GM12878 (cell line): Measurements from ENCODE around the gene GM2A. TPM values are rescaled to one million over a fixed set of nuclear protein-coding genes. Genes with fewer than 3 reads are reported as not detected.

Experiments used
- ATF3 ChIP-seq: IDR thresholded peaks from 2 replicates; pipeline ENCODE4 v1.6.1; 2011; ENCODE audit warnings: low read depth, mild to moderate bottlenecking, low read length, moderate library complexity, borderline replicate concordance; ENCODE audit errors: extremely low read depth
- ATF7 ChIP-seq: fragments of 450-650 bp; IDR thresholded peaks from 2 replicates; pipeline ENCODE4 v1.6.1; 2016; ENCODE audit warnings: low read depth, mild to moderate bottlenecking
- CBFB ChIP-seq: IDR thresholded peaks from 2 replicates; pipeline ENCODE4 v1.6.1; 2016; ENCODE audit warnings: antibody characterized with exemption, low read depth
- CHD1 ChIP-seq: IDR thresholded peaks from 2 replicates; pipeline ENCODE4 v1.6.1; 2012; ENCODE audit warnings: low read depth, low read length, improper control_type of control experiment
- CHD4 ChIP-seq: fragments of 200-600 bp; sonication (generic); IDR thresholded peaks from 2 replicates; pipeline ENCODE4 v1.6.1; 2016; ENCODE audit warnings: mild to moderate bottlenecking
- CREM ChIP-seq: IDR thresholded peaks from 2 replicates; pipeline ENCODE4 v1.6.1; 2014; ENCODE audit warnings: antibody characterized with exemption, low read depth
- GATAD2B ChIP-seq: fragments of 450-650 bp; conservative IDR thresholded peaks from 2 replicates; pipeline ENCODE4 v1.6.1; 2017; ENCODE audit warnings: low read depth, mild to moderate bottlenecking, moderate library complexity
- HDAC2 ChIP-seq: fragments of 200-600 bp; sonication (generic); IDR thresholded peaks from 2 replicates; pipeline ENCODE4 v1.6.1; 2017
- HDGF ChIP-seq: fragments of 450-650 bp; IDR thresholded peaks from 2 replicates; pipeline ENCODE4 v1.6.1; 2016; ENCODE audit warnings: antibody characterized with exemption
- MXI1 ChIP-seq: fragments of 150-350 bp; IDR thresholded peaks from 2 replicates; pipeline ENCODE4 v1.6.1; 2011; ENCODE audit warnings: low read depth, mild to moderate bottlenecking, inconsistent platforms, low read length, improper control_type of control experiment
- NBN ChIP-seq: fragments of 450-650 bp; IDR thresholded peaks from 2 replicates; pipeline ENCODE4 v1.6.1; 2016
- NRF1 ChIP-seq: conservative IDR thresholded peaks from 2 replicates; pipeline ENCODE4 v1.6.1; 2011; ENCODE audit warnings: mild to moderate bottlenecking, low read depth, low read length, improper control_type of control experiment
- PAX5 ChIP-seq: IDR thresholded peaks from 2 replicates; pipeline ENCODE4 v1.6.1; 2011; ENCODE audit warnings: low read depth, low read length, borderline replicate concordance
- POLR2AphosphoS2 ChIP-seq: IDR thresholded peaks from 2 replicates; pipeline ENCODE4 v1.6.1; 2011; ENCODE audit warnings: low read depth, mild to moderate bottlenecking, low read length, improper control_type of control experiment, moderate library complexity
- RAD21 ChIP-seq: IDR thresholded peaks from 2 replicates; pipeline ENCODE4 v1.6.1; 2011; ENCODE audit warnings: mild to moderate bottlenecking, low read depth, low read length, moderate library complexity; ENCODE audit not compliant: insufficient read depth
- SIX5 ChIP-seq: IDR thresholded peaks from 2 replicates; pipeline ENCODE4 v1.6.1; 2011; ENCODE audit warnings: mild to moderate bottlenecking, low read depth, low read length, moderate library complexity; ENCODE audit not compliant: severe bottlenecking
- SKIL ChIP-seq: fragments of 450-650 bp; IDR thresholded peaks from 2 replicates; pipeline ENCODE4 v1.6.1; 2017; ENCODE audit warnings: mild to moderate bottlenecking, low read depth, inconsistent platforms; ENCODE audit not compliant: poor library complexity, severe bottlenecking
- STAT3 ChIP-seq: IDR thresholded peaks from 2 replicates; pipeline ENCODE4 v1.6.1; 2011; ENCODE audit warnings: low read depth, low read length, improper control_type of control experiment
- ZNF207 ChIP-seq: fragments of 450-650 bp; IDR thresholded peaks from 2 replicates; pipeline ENCODE4 v1.6.1; 2014; ENCODE audit warnings: antibody characterized with exemption, mild to moderate bottlenecking, borderline replicate concordance
- ZSCAN29 ChIP-seq: fragments of 450-650 bp; IDR thresholded peaks from 2 replicates; pipeline ENCODE4 v1.6.1; 2017; ENCODE audit warnings: mild to moderate bottlenecking, moderate library complexity
- ZZZ3 ChIP-seq: IDR thresholded peaks from 2 replicates; pipeline ENCODE4 v1.6.1; 2011; ENCODE audit warnings: low read depth; ENCODE audit not compliant: control insufficient read depth, insufficient read length
- polyA plus RNA-seq, 11 experiments: library from polyadenylated mRNA; depleted of rRNA in 4 of 11; unstranded in 6 of 11; stranded (reverse) in 5 of 11; fragments of >200 nt; fragmentation: Nextera tagmentation in 4 of 11; fragmentation: Illumina TruSeq in 1 of 11; extraction: Ambion mirVana in 4 of 11; extraction: Trizol in 1 of 11; gene quantifications; 1 replicate in 1 of 11; 2 replicates in 10 of 11; pipeline versions ENCODE4 v1.2.1 to v1.2.3, GENCODE V29; 2011 to 2016; ENCODE audit warnings: inconsistent platforms in 2 of 11, missing spikeins in 2 of 11, low read depth in 1 of 11
- total RNA-seq, 4 experiments: library from RNA; depleted of rRNA in 3 of 4; stranded (reverse); fragments of >200 nt in 3 of 4; fragmentation: Illumina TruSeq in 1 of 4; extraction: Trizol in 1 of 4; gene quantifications; 2 replicates each; pipeline versions ENCODE4 v1.2.1 to v1.2.3, GENCODE V29; 2013 to 2021
- TF ChIP-seq, protein P1 (sequence below): fragments of 450-650 bp; IDR thresholded peaks from 2 replicates; pipeline ENCODE4 v1.6.1; 2016; ENCODE audit warnings: mild to moderate bottlenecking, moderate library complexity, borderline replicate concordance
- TF ChIP-seq, protein P2 (sequence below): fragments of 450-650 bp; IDR thresholded peaks from 2 replicates; pipeline ENCODE4 v1.6.1; 2017; ENCODE audit warnings: mild to moderate bottlenecking

Gene GM2A
- total and polyA plus RNA-seq, 10 of the 15 experiments (the other 5 are each of a cell fraction or from before 2014, with no cell fraction given) = 33.6 to 106 (median 68.2) TPM

GRCh38 chr5:151252762-151253604 is at the start of gene GM2A (continued):
- TF ChIP-seq ATF3 (no peak), NRF1 (no peak), GATAD2B (peak; percentile 57; the same call in 1 of the 2 replicates), CBFB (peak; percentile 56; the same call in 1 of the 2 replicates), NBN (peak; percentile 18; the same call in 1 of the 2 replicates), HDGF (peak; percentile 83), SIX5 (no peak), MXI1 (0 out of 2 replicates have a peak, but pooled peaks have one; percentile 56), ZSCAN29 (no peak), STAT3 (no peak), ZZZ3 (no peak), PAX5 (no peak), CHD1 (0 out of 2 replicates have a peak, but pooled peaks have one; percentile 45), ZNF207 (no peak), RAD21 (no peak), POLR2AphosphoS2 (peak; percentile 95), ATF7 (no peak), SKIL (no peak), CHD4 (no peak), HDAC2 (no peak), CREM (peak; percentile 32; the same call in 1 of the 2 replicates)
- TF ChIP-seq, protein P1, sequence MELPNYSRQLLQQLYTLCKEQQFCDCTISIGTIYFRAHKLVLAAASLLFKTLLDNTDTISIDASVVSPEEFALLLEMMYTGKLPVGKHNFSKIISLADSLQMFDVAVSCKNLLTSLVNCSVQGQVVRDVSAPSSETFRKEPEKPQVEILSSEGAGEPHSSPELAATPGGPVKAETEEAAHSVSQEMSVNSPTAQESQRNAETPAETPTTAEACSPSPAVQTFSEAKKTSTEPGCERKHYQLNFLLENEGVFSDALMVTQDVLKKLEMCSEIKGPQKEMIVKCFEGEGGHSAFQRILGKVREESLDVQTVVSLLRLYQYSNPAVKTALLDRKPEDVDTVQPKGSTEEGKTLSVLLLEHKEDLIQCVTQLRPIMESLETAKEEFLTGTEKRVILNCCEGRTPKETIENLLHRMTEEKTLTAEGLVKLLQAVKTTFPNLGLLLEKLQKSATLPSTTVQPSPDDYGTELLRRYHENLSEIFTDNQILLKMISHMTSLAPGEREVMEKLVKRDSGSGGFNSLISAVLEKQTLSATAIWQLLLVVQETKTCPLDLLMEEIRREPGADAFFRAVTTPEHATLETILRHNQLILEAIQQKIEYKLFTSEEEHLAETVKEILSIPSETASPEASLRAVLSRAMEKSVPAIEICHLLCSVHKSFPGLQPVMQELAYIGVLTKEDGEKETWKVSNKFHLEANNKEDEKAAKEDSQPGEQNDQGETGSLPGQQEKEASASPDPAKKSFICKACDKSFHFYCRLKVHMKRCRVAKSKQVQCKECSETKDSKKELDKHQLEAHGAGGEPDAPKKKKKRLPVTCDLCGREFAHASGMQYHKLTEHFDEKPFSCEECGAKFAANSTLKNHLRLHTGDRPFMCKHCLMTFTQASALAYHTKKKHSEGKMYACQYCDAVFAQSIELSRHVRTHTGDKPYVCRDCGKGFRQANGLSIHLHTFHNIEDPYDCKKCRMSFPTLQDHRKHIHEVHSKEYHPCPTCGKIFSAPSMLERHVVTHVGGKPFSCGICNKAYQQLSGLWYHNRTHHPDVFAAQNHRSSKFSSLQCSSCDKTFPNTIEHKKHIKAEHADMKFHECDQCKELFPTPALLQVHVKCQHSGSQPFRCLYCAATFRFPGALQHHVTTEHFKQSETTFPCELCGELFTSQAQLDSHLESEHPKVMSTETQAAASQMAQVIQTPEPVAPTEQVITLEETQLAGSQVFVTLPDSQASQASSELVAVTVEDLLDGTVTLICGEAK = 0 out of 2 replicates have a peak, but pooled peaks have one; percentile 1
- TF ChIP-seq, protein P2, sequence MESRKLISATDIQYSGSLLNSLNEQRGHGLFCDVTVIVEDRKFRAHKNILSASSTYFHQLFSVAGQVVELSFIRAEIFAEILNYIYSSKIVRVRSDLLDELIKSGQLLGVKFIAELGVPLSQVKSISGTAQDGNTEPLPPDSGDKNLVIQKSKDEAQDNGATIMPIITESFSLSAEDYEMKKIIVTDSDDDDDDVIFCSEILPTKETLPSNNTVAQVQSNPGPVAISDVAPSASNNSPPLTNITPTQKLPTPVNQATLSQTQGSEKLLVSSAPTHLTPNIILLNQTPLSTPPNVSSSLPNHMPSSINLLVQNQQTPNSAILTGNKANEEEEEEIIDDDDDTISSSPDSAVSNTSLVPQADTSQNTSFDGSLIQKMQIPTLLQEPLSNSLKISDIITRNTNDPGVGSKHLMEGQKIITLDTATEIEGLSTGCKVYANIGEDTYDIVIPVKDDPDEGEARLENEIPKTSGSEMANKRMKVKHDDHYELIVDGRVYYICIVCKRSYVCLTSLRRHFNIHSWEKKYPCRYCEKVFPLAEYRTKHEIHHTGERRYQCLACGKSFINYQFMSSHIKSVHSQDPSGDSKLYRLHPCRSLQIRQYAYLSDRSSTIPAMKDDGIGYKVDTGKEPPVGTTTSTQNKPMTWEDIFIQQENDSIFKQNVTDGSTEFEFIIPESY = no peak
